ENCODE data around the gene SFT2D2. TPM values are rescaled to one million over a fixed set of nuclear protein-coding genes. Genes with fewer than 3 reads are reported as not detected.

The SFT2D2 gene
- total RNA-seq, 1 experiment from 2014 or later = 38.7 TPM

- DNase-seq (ENCODE audit: extremely low read depth, low read depth) = no peak
Observed at GRCh38 chr1:168221275-168221674, 4.5 kb upstream of the SFT2D2 start.

DNA sequence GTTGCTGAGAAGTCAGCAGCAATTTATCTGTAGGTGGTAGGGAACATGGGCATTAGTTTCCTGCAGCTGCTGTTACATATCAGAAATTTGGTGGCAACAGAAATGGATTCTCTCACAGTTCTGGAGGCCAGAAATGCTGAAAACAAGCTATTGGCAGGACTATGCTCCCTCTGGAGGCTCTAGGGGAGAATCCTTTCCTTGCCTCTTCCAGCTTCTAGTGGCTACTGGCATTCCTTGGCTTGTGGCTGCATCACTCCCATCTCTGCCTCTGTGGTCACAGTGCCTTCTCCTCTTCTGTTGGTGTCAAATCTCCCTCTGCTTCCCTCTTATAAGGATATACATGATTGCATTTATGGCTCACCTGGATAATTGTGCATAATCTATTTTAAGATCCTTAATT is 2.5 kb upstream of the SFT2D2 start:
- DNase-seq (ENCODE audit: extremely low read depth, low read depth) = no peak

DNA sequence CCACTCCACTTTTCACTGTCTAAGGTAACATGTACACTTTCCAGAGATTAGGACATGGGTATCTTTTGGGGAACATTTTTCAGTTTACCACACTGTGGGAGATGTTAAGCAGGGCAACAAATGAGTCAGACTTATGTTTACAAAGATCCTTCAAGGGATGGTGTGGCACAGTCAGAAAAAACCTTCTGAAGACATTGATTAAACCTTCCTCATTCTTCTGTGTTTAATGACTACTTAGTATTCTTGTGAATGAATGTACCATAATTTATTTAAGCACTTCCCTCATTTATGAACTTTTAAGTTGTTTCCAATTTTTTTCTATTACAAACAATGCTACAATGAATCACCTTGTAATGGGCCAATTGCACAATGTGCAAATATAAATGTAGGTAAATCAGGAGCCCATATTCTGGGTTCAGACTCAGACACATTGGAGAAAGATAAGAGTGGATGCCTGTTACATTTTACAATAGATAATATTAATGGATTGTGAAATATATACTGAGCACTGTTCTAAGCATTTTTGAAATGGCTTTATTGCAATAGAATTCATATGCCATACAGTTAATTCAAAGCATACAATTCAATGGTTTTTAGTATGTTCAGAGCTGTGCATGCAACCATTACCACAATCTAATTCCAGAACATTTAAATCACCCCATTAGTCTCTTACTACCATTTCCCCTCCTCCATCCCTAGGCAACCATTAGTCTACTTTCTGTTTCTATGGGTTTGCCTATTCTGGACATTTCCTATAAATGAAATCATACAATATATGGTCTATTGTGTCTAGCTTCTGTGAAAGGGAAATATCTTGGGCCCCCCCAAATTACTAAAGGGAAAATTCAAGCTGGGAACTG is 1.9 kb upstream of the SFT2D2 start:
- no peak for DNase-seq (ENCODE audit: extremely low read depth, low read depth)

- DNase-seq (ENCODE audit: extremely low read depth, low read depth) = no peak
Observed at GRCh38 chr1:168224991-168225390, 813 bp upstream of the SFT2D2 start.

GRCh38 chr1:168227620-168228019 is 1.8 kb downstream of the SFT2D2 start:
- no peak for DNase-seq (ENCODE audit: extremely low read depth, low read depth)

- no peak for DNase-seq (ENCODE audit: extremely low read depth, low read depth)
Observed at GRCh38 chr1:168229893-168230292, 4.1 kb downstream of the SFT2D2 start.

GRCh38 chr1:168230709-168231108 is 4.9 kb downstream of the SFT2D2 start:
- DNase-seq (ENCODE audit: extremely low read depth, low read depth) = no peak

- DNase-seq (ENCODE audit: extremely low read depth, low read depth) = peak; percentile 57
Observed at GRCh38 chr1:168234846-168235547, 9.2 kb downstream of the SFT2D2 start.

DNA sequence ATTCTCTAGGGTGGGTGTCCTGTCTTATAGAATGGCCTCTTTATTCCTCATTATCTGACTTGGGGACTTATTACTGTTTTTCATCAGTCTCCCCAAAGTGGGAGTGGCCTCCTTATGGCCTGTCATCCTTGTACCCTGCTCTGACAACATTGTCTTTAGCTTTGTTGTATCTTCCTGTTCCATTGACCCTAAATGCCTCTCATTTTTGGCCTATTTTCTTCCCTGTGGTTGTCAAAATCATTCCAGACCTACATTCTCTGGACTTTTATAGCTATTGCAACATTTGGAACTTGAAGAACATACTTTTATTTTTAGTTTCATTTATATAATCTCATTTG is 9.7 kb downstream of the SFT2D2 start:
- no peak for DNase-seq (ENCODE audit: extremely low read depth, low read depth)

DNA sequence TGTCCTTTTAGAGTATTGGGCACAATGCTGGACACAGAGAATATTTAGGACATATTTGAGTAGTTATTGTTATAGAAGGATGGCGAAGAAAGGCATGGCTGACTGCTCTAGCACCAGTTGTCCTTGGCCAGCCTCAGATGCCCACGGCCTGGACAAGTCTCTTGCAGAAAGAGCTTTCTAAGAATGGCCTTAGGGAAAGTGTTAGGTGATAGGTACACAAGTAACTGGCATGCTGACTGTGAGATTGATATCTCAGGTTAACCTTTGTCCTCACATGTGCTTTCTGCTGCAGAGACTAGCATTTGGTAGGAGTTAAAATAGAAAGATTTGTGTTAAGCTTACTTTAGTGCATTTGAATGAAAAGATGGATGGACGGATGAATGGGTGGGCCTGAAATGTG is 10.1 kb downstream of the SFT2D2 start:
- no peak for DNase-seq (ENCODE audit: extremely low read depth, low read depth)

GRCh38 chr1:168236836-168237611 is 11.2 kb downstream of the SFT2D2 start:
- DNase-seq (ENCODE audit: extremely low read depth, low read depth) = no peak

DNA sequence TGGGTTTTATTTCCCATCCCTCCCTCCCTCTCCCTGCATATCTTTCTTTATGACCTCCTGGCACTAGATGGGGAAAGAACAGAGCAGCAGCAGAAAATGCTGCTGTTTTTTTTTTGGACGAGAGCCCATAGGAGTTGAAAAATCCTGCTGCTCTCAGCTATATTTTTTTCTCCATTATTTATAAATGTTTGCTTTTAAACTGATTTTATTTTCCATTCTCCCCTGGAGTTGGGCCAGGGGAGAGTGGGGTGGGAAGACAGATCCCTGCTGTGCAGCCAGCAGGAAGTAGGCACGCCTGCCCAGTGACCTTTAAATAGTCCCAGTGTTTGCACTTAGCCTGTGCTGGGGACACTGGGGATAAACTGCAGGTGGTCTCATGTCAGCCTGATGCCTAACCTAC is 17.4 kb downstream of the SFT2D2 start:
- DNase-seq (ENCODE audit: extremely low read depth, low read depth) = no peak

DNA sequence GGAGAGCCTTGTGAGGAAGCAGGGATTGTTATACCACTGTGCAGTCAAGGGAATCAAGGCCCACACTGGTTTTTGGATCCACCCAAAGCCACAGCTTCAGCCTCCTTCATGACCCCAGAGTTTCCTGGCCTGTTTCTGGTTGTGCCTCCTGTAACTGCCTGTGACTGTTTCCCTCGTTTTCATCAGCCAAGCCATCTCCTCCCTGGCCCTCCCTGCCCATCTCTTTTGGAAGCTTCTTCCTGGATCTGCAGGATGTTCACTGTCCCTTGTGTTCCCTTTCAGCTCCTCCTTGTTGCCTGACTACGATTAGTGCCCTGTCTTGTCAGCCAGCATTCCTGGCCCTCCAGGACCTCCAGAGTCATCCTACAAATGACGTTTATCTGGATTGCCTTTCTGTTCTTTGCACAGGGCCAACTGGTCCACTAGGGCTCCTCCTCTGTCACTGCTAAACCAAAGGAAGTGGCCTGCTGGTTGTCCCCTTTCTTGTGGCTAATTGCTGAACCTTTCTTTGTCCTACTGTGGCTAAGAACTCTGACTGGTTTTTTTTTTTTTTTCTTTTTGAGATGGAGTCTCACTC is 17.9 kb downstream of the SFT2D2 start:
- DNase-seq (ENCODE audit: extremely low read depth, low read depth) = no peak

- no peak for DNase-seq (ENCODE audit: extremely low read depth, low read depth)
Observed at GRCh38 chr1:168245042-168245441, 19.2 kb downstream of the SFT2D2 start.

DNA sequence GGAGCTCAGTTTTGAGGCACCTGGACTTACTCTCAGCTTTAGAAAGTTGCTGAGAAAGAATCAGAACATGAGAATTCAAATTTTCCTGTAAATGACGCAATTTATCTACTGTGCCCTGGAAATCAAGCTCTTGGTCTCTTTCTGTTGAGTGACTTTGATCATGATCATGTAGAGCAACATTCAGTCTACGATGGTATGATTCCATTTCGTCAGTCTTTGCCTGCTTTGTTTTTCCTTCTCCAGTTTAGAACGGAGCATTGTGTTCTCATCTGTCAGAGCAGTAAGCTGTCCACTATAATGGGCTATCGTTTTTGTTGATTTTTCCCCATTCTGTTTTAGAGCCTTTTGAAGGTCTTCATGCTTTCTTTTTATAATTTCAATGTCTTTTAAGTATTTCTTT is 20.7 kb downstream of the SFT2D2 start:
- DNase-seq (ENCODE audit: extremely low read depth, low read depth) = no peak

DNA sequence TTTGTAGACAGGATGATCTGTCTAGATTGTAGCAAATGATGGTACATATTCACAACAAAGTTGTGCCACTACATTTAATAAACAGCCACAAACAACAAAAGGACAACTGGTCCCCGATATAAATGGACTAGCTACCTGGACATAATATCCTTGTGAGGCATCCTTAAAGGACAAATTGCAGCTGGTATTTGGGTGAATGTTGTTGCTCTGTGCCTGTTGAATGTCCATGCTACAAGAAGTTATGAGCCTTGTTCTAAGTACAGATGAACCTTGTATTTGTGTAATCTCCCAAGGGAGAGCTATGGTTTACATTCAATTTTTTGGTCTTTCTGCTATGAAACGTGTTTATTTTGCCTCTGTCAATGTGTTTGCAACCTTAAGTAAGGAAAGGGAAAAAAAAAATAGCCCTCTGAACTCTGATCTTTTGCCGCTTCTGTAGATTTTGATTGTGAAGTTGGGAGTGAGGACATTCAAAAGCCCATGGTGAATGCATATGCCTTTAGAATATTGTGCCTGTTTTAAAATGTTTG is 26.5 kb downstream of the SFT2D2 start:
- no peak for DNase-seq (ENCODE audit: extremely low read depth, low read depth)

- no peak for DNase-seq (ENCODE audit: extremely low read depth, low read depth)
Observed at GRCh38 chr1:168256164-168256563, 30.4 kb downstream of the SFT2D2 start.

DNA sequence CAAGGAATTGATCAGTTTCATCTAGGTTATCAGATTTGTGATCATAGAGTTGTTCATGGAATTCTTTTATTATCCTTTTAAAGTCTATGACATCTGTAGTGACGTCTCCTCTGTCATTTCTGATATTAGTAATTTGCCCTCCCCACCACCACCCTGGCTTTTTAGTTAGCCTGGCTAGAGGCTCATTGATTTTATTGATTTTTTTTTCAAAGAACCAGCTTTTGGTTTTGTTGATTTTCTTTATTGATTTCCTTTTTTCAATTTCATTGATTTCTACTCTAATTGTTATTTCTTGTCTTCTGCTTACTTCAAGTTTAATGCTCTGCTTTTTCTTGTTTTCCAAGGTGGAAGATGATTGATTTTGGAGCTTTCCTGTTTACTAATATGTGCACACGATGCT is 31.6 kb downstream of the SFT2D2 start:
- DNase-seq (ENCODE audit: extremely low read depth, low read depth) = no peak

- DNase-seq (ENCODE audit: extremely low read depth, low read depth) = no peak
Observed at GRCh38 chr1:168259567-168259966, 33.8 kb downstream of the SFT2D2 start.

DNA sequence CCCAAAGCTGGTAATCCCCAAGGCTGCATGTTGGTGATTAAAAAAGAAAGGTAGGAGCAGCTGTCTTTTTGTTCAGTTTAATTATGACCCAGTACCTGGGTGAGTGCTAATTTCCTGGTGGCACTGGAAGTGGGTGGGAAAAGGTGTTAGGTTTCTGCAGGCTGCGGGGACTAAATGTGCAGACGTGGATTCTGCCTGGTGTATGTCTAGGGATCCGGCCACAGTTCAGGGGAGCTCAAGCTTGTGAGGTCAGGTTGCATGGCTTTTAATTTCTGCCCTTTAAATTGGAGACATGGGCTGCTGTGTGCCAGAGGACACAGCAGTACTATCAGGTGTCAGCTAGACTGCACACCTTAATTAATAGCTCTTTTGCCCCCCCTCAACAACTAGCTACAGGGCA is 34.6 kb downstream of the SFT2D2 start:
- no peak for DNase-seq (ENCODE audit: extremely low read depth, low read depth)

DNA sequence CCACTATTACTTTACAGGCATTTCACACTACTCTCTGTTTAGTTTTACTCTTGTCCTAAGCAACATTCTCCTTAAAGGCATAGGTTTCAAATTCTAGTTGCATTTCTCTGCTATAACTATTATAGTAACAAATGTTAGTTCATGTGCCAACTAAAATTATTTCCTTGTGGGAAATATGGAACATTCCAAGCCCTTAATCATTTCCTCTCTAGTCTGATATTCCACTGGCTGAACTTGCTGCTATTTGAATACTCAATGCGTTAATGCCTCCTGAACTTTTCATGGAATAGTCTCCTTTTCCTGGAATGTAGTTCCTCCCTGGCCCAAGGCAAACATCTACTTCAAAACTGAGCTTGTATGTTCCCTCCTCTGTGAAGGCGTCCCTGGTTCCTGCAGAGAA is 35.6 kb downstream of the SFT2D2 start:
- no peak for DNase-seq (ENCODE audit: extremely low read depth, low read depth)

All from NCI-H460 (cell line).